Stimulated activated CD8-positive, alpha-beta memory T cell treated with anti-CD3 and anti-CD28 coated beads, Interleukin-12 subunit alpha, Interleukin-12 subunit beta, amount 100 ng/mL, for 24 hours (primary cell): ENCODE measurements around the gene FOXO3B.
"Not testable (repeated sequence)": the region's sequence is repeated elsewhere in the genome, so short reads cannot be mapped to it uniquely, and the experiment has no call there.

Source experiments
- DNase-seq: peaks from one replicate; pipeline ENCODE4 v3.0.0-alpha.2; 2020; ENCODE audit errors: extremely low read depth

The FOXO3B gene

GRCh38 chr17:18681767-18682571 lies at the start of gene FOXO3B:
Gene FOXO3B, minus strand, starts transcription at chr17:18682314. Its CDS starts 663 bp downstream, at chr17:18681651.
- peak; percentile 33 for DNase-seq

- not testable (repeated sequence) for DNase-seq
Measured at GRCh38 chr17:18723509-18723908, 41.4 kb upstream of the FOXO3B start.

- not testable (repeated sequence) for DNase-seq
Measured at GRCh38 chr17:18722612-18723011, 40.5 kb upstream of the FOXO3B start.

GRCh38 chr17:18721775-18722547 lies 39.8 kb upstream of the FOXO3B start:
- DNase-seq = not testable (repeated sequence)

- not testable (repeated sequence) for DNase-seq
Measured at GRCh38 chr17:18719428-18720110, 37.5 kb upstream of the FOXO3B start.

GRCh38 chr17:18718643-18719427 lies 36.7 kb upstream of the FOXO3B start:
- DNase-seq = not testable (repeated sequence)

GRCh38 chr17:18712354-18712999 lies 30.4 kb upstream of the FOXO3B start:
- not testable (repeated sequence) for DNase-seq

GRCh38 chr17:18708215-18708614 lies 26.1 kb upstream of the FOXO3B start:
- DNase-seq = not testable (repeated sequence)

- DNase-seq = not testable (repeated sequence)
Measured at GRCh38 chr17:18705955-18706354, 23.8 kb upstream of the FOXO3B start.

- not testable (repeated sequence) for DNase-seq
Measured at GRCh38 chr17:18698473-18699103, 16.5 kb upstream of the FOXO3B start.

GRCh38 chr17:18695143-18695542 lies 13.0 kb upstream of the FOXO3B start:
- DNase-seq = not testable (repeated sequence)

- DNase-seq = not testable (repeated sequence)
Measured at GRCh38 chr17:18682668-18683067, 554 bp upstream of the FOXO3B start.

GRCh38 chr17:18677381-18677780 lies 4.7 kb downstream of the FOXO3B start:
- not testable (repeated sequence) for DNase-seq

- not testable (repeated sequence) for DNase-seq
Measured at GRCh38 chr17:18676928-18677327, 5.2 kb downstream of the FOXO3B start.

GRCh38 chr17:18672395-18673227 lies 9.5 kb downstream of the FOXO3B start:
- not testable (repeated sequence) for DNase-seq

GRCh38 chr17:18668625-18669024 lies 13.5 kb downstream of the FOXO3B start:
- DNase-seq = not testable (repeated sequence)

GRCh38 chr17:18667535-18667934 lies 14.6 kb downstream of the FOXO3B start:
- not testable (repeated sequence) for DNase-seq

GRCh38 chr17:18666326-18666725 lies 15.8 kb downstream of the FOXO3B start:
- DNase-seq = not testable (repeated sequence)

- not testable (repeated sequence) for DNase-seq
Measured at GRCh38 chr17:18661924-18662624, 20.0 kb downstream of the FOXO3B start.
